Right lobe of liver (tissue), 4 donors: Measurements from ENCODE around the gene CLPTM1L.

Source experiments
- CTCF ChIP-seq, 4 donors: fragments of 200-600 bp in 3 of 4; fragments of 450-650 bp in 1 of 4; IDR thresholded peaks; one replicate each; pipeline versions ENCODE4 v1.5.1 to v1.8.0; 2016 to 2022; ENCODE audit warnings: antibody characterized with exemption in 4 of 4, mild to moderate bottlenecking in 2 of 4
- POLR2A ChIP-seq: fragments of 450-650 bp; IDR thresholded peaks from one replicate; pipeline ENCODE4 v1.6.1; 2017; ENCODE audit warnings: antibody characterized with exemption, mild to moderate bottlenecking
- donor health status: DM: no; HTN: no; CAD: no.
- donor health status: DM: no; HTN: no; CAD: no.
- donor health status: DM: no; HTN: yes; CAD: no.

DNA sequence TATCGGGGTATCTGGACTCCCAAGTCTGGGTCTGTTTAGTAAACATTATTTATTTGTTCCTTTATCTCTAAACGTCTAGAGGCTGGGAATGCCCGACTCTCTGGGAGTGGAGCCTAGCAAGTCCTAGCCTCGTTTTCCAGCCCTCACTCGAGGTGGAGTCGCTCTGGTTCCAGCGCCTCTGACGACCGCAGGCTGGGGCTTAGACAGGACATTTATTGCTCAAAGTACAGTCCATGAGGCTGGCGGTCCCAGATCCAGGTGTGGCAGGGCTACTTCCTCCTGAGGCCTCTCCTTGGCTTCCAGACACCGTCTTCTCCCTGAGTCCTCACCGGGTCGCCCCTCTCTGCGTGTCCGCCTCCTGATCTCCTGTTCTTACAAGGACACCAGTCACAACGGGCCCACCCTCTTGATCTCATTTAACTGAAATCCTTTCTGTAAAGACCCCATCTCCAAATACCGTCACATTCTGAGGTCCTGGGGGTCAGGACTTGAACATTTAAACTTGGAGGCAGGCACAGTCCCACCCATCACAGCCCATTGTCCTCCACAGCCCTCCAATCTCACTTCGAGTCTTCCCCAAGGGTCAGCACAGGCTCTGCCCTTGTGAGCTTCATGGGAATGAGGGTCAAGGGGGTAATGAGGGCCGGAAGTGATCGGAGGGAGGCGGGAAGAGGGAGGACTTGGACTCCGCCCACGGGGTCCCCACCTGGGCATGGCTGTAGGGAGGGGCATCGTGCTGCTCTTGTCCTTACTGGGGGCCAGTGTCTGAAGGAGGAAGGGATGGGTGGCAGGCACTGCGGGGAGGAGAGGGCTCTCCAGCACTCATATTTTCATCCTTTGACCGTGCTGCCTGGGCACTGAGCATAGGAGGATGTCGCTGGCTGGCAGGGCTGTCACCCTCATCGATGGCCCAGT is 12.2 kb upstream of the CLPTM1L start:
- TF ChIP-seq CTCF (IDR thresholded peaks at IDR 0.05): no peak
- TF ChIP-seq POLR2A: no peak
